K562 (cell line): ENCODE measurements around the gene PROK2. TPM values are rescaled to one million over a fixed set of nuclear protein-coding genes. Genes with fewer than 3 reads are reported as not detected.
A peak's percentile ranks its signal among the peaks of the same experiment; 100 is the strongest.

Source experiments
- ATAC-seq: fragments of 200-7000 bp; cut with Tn5 transposase; 3 replicates; pipeline ENCODE4 v1.9.1; 2020; ENCODE audit warnings: moderate library complexity
- BruUV-seq: library from RNA; stranded (reverse); fragments of 400-500 nt; replicated peaks from 2 replicates; lab custom pipeline; 2021; lab: Mats Ljungman, UMichigan
- CTCF ChIA-PET: fragments of 300-600 bp; formaldehyde crosslinking; extraction: SDS; loops from one replicate; lab custom pipeline; 2021; ENCODE audit warnings: low intra/inter-chr PET ratio; lab: Yijun Ruan, JAX
- POLR2A ChIA-PET: fragments of 300-600, 350-650 bp; sonication (Branson Sonifier 250); formaldehyde crosslinking; extraction: SDS; loops from one replicate; lab custom pipeline; 2021; ENCODE audit warnings: antibody characterized with exemption, inconsistent platforms; lab: Yijun Ruan, JAX
- DNase-seq, 4 experiments: peaks; one replicate each; pipeline versions ENCODE4 v3.0.0 to v3.0.0-alpha.2; 2011 to 2018; ENCODE audit warnings: low spot score in 3 of 4, mixed read lengths in 3 of 4; ENCODE audit errors: extremely low read depth in 1 of 4
- FAIRE-seq: peaks from 2 replicates; lab custom pipeline; 2011; peaks lifted over from hg19 to GRCh38; lab: Jason Lieb, UNC
- H2AFZ ChIP-seq: 2 replicates; pipeline ENCODE4 v1.6.0; 2011; ENCODE audit warnings: low read depth, low read length, control low read depth, inconsistent platforms
- H3K27ac ChIP-seq: fragments of 200-600 bp; 3 replicates; pipeline ENCODE4 v1.8.0; 2011; ENCODE audit warnings: low read depth, mild to moderate bottlenecking, control low read depth, inconsistent platforms, low read length, moderate library complexity, mixed read lengths; ENCODE audit errors: extremely low read depth
- H3K27me3 ChIP-seq, 2 experiments: fragments of 300-600 bp in 1 of 2; 2 replicates in 1 of 2; 3 replicates in 1 of 2; pipeline versions ENCODE4 v1.6.0 to v1.8.0; 2011; ENCODE audit warnings: inconsistent platforms in 2 of 2, low read length in 2 of 2, mild to moderate bottlenecking in 1 of 2, mixed read lengths in 1 of 2, moderate library complexity in 1 of 2; ENCODE audit not compliant: control insufficient read depth in 2 of 2, insufficient read depth in 2 of 2
- H3K36me3 ChIP-seq: fragments of 300-600 bp; 3 replicates; pipeline ENCODE4 v1.8.0; 2011; ENCODE audit warnings: mild to moderate bottlenecking, low read length, inconsistent platforms; ENCODE audit not compliant: control insufficient read depth, insufficient read depth
- H3K4me1 ChIP-seq, 2 experiments: fragments of 200-600 bp in 1 of 2; replicated peaks in 1 of 2; 2 replicates in 1 of 2; 3 replicates in 1 of 2; pipeline versions ENCODE4 v1.5.1 to v1.8.0; 2011; ENCODE audit warnings: inconsistent platforms in 2 of 2, low read length in 2 of 2, mild to moderate bottlenecking in 1 of 2, mixed read lengths in 1 of 2, moderate library complexity in 1 of 2; ENCODE audit not compliant: control insufficient read depth in 2 of 2, insufficient read depth in 2 of 2
- H3K4me2 ChIP-seq: 2 replicates; pipeline ENCODE4 v1.6.1; 2011; ENCODE audit warnings: low read length, control low read depth, inconsistent platforms, mixed read lengths; ENCODE audit not compliant: insufficient read depth
- H3K4me3 ChIP-seq: fragments of 200-600 bp; sonication (generic), shearing (Covaris generic); 2 replicates; pipeline ENCODE4 v1.5.1; 2016; ENCODE audit warnings: control low read depth, inconsistent platforms
- H3K79me2 ChIP-seq: fragments of 200-600 bp; 3 replicates; pipeline ENCODE4 v1.8.0; 2011; ENCODE audit warnings: low read length, inconsistent platforms; ENCODE audit not compliant: control insufficient read depth, insufficient read depth
- H3K9ac ChIP-seq, 2 experiments: 2 replicates each; pipeline versions ENCODE4 v1.6.0 to v1.6.1; 2011; ENCODE audit warnings: low read depth in 2 of 2, low read length in 2 of 2, control low read depth in 1 of 2, inconsistent platforms in 1 of 2, mild to moderate bottlenecking in 1 of 2, mixed read lengths in 1 of 2; ENCODE audit not compliant: insufficient read depth in 1 of 2
- H3K9me1 ChIP-seq: one replicate; pipeline ENCODE4 v1.6.0; 2011; ENCODE audit warnings: inconsistent platforms, mild to moderate bottlenecking, low read length, moderate library complexity; ENCODE audit not compliant: control insufficient read depth, insufficient read depth
- H3K9me3 ChIP-seq: replicated peaks from 2 replicates; pipeline ENCODE4 v1.5.1; 2011; ENCODE audit warnings: low read depth, low read length, inconsistent platforms; ENCODE audit not compliant: control insufficient read depth, insufficient read depth
- H4K20me1 ChIP-seq: replicated peaks from 2 replicates; pipeline ENCODE4 v1.6.1; 2011; ENCODE audit warnings: low read length, inconsistent platforms, mixed read lengths; ENCODE audit not compliant: control insufficient read depth, insufficient read depth
- CBX2 ChIP-seq: fragments of 200-600 bp; sonication (generic); IDR thresholded peaks from one replicate; pipeline ENCODE4 v1.6.1; 2012; ENCODE audit warnings: mild to moderate bottlenecking, low read length, inconsistent platforms; ENCODE audit not compliant: insufficient read depth, poor library complexity, severe bottlenecking
- CREB1 ChIP-seq, 2 experiments: sonication (generic) in 1 of 2; formaldehyde crosslinking in 1 of 2; IDR thresholded peaks; 2 replicates each; pipeline versions ENCODE4 v1.6.1 to v1.8.0; 2012 to 2022; ENCODE audit warnings: inconsistent platforms in 1 of 2, mild to moderate bottlenecking in 1 of 2, missing genetic modification reagents in 1 of 2, moderate library complexity in 1 of 2
- MCM7 ChIP-seq, 2 experiments: fragments of 450-650 bp; IDR thresholded peaks; 2 replicates each; pipeline ENCODE4 v1.6.1; 2016 to 2018
- ZC3H4 ChIP-seq: sonication (generic); formaldehyde crosslinking; IDR thresholded peaks from 2 replicates; pipeline ENCODE4 v1.9.0; 2021; ENCODE audit warnings: missing genetic modification reagents, borderline replicate concordance
- WGBS: fragments of 100-300 bp; shearing (Covaris generic); methylation state at CpG from one replicate; pipeline ENCODE4 v1.1.6; 2016; ENCODE audit warnings: low coverage, mixed read lengths; ENCODE audit not compliant: insufficient coverage; ENCODE audit errors: missing lambda C conversion rate; 5-methylcytosine and 5-hydroxymethylcytosine counted together
- in situ Hi-C: fragments of 300-500 bp; cut with MboI; formaldehyde crosslinking; loops from 4 replicates; pipeline ENCODE4 v1.15.0; 2018; ENCODE audit warnings: inconsistent platforms, mixed read lengths
- intact Hi-C: fragments of 100-400 bp; cut with micrococcal nuclease; formaldehyde crosslinking; loops from 2 replicates; pipeline ENCODE4 v1.14.2; 2022
- polyA plus RNA-seq, 8 experiments: library from polyadenylated mRNA; depleted of rRNA in 4 of 8; stranded (reverse) in 5 of 8; unstranded in 3 of 8; fragments of >200 nt; fragmentation: Nextera tagmentation in 2 of 8; fragmentation: Illumina TruSeq in 1 of 8; extraction: Ambion mirVana in 2 of 8; extraction: Trizol in 1 of 8; gene quantifications; 2 replicates each; pipeline versions ENCODE4 v1.2.1 to v1.2.3, GENCODE V29; 2011 to 2014; ENCODE audit warnings: inconsistent platforms in 1 of 8, missing spikeins in 1 of 8
- total RNA-seq, 7 experiments: library from RNA; depleted of rRNA in 6 of 7; stranded (reverse); fragments of >200 nt in 6 of 7; fragmentation: Illumina TruSeq in 2 of 7; extraction: Trizol in 2 of 7; gene quantifications; 2 replicates each; pipeline versions ENCODE4 v1.2.1 to v1.2.3, GENCODE V29; 2011 to 2021; ENCODE audit warnings: low replicate concordance in 1 of 7
- TF ChIP-seq, protein P1 (sequence below): fragments of 450-650 bp; IDR thresholded peaks from 2 replicates; pipeline ENCODE4 v1.6.1; 2016

The PROK2 gene
- total and polyA plus RNA-seq, 9 of the 15 experiments (the other 6 are each of a cell fraction or from before 2014, with no cell fraction given): 0.07 to 0.13 TPM; not detected in 7

DNA sequence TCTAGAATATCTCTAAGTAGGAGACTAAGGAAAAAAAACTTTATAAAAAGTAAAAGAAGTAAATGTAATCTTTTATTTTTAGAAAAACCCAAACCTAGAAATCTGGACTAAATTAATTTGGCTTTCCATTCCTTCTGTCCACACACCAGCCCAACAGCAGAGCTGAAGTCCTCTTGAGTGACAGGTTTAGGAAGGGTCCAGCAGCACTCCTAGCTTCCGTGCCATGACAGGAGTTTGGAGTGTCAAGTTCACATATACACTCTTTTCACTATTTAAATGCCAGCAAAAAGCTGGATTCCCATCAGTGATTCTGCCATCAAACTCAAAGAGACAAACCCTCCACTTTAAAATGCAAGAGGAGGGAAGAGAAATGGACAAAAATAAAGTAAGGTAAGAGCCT lies 13.1 kb downstream of the PROK2 start:
- no peak overlapping the region for H3K27ac ChIP-seq
- H3K9ac ChIP-seq: no peak overlapping the region
- intact Hi-C loops (no loop called here), in situ Hi-C loops (no loop called here)
- H2AFZ ChIP-seq: no peak overlapping the region
- DNase-seq (no peak), FAIRE-seq (no peak), ATAC-seq (no peak)
- H3K4me2 ChIP-seq: no peak overlapping the region
- H3K4me1 ChIP-seq: peaks cover 0 to 5% of the 10 kb centered on the region in 2 experiments; a peak in 2 of 5 replicates
- H3K9me3 ChIP-seq: no peaks in the 10 kb centered on the region
- no peak for TF ChIP-seq MCM7 (IDR thresholded peaks at IDR 0.05)
- TF ChIP-seq, protein P1, sequence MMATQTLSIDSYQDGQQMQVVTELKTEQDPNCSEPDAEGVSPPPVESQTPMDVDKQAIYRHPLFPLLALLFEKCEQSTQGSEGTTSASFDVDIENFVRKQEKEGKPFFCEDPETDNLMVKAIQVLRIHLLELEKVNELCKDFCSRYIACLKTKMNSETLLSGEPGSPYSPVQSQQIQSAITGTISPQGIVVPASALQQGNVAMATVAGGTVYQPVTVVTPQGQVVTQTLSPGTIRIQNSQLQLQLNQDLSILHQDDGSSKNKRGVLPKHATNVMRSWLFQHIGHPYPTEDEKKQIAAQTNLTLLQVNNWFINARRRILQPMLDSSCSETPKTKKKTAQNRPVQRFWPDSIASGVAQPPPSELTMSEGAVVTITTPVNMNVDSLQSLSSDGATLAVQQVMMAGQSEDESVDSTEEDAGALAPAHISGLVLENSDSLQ: peak; percentile 65
- WGBS: 9% methylated on average over 1 of the region's 1 CpG
- H4K20me1 ChIP-seq: no peaks in the 10 kb centered on the region
- POLR2A ChIA-PET: no interaction called here
- peaks cover 4 to 5% of the 10 kb centered on the region in 2 experiments; a peak in 2 of 5 replicates for H3K27me3 ChIP-seq
- H3K4me3 ChIP-seq: no peak overlapping the region
- no TSS peak for BruUV-seq
- H3K79me2 ChIP-seq: no peaks in the 10 kb centered on the region
- CTCF ChIA-PET: interaction anchor here (0.7 kb wide), 1 partner anchor 15 kb away, joined by 5 read pairs; no protein-coding TSS in a partner anchor
- no peaks in the 10 kb centered on the region for H3K36me3 ChIP-seq
- no peaks in the 10 kb centered on the region for H3K9me1 ChIP-seq

- CTCF ChIA-PET: no interaction called here
- Histone ChIP-seq H4K20me1 (no peaks in the 10 kb centered on the region), H3K36me3 (no peaks in the 10 kb centered on the region), H3K9me1 (no peaks in the 10 kb centered on the region), H3K9me3 (no peaks in the 10 kb centered on the region), H3K4me2 (no peak overlapping the region), H3K79me2 (no peaks in the 10 kb centered on the region), H3K27ac (no peak overlapping the region), H3K4me3 (no peak overlapping the region), H2AFZ (no peak overlapping the region), H3K27me3 (peaks cover 4 to 5% of the 10 kb centered on the region in 2 experiments; a peak in 2 of 5 replicates), H3K9ac (no peak overlapping the region), H3K4me1 (no peaks in the 10 kb centered on the region)
- in situ Hi-C loops (no loop called here), intact Hi-C loops (no loop called here)
- WGBS: 24% methylated on average over 5 of the region's 5 CpGs
- FAIRE-seq (no peak), DNase-seq (no peak), ATAC-seq (no peak)
- POLR2A ChIA-PET: no interaction called here
- no TSS peak for BruUV-seq
- TF ChIP-seq CBX2 (no peak), CREB1 (IDR thresholded peaks at IDR 0.05) (no peak), CREB1 (CRISPR knock-in tag; IDR thresholded peaks at IDR 0.05) (no peak), ZC3H4 (CRISPR knock-in tag) (no peak)
Measured at GRCh38 chr3:71771126-71771525, 13.8 kb downstream of the PROK2 start.
